ENCODE measurements around the gene ANKRD50.

DNA sequence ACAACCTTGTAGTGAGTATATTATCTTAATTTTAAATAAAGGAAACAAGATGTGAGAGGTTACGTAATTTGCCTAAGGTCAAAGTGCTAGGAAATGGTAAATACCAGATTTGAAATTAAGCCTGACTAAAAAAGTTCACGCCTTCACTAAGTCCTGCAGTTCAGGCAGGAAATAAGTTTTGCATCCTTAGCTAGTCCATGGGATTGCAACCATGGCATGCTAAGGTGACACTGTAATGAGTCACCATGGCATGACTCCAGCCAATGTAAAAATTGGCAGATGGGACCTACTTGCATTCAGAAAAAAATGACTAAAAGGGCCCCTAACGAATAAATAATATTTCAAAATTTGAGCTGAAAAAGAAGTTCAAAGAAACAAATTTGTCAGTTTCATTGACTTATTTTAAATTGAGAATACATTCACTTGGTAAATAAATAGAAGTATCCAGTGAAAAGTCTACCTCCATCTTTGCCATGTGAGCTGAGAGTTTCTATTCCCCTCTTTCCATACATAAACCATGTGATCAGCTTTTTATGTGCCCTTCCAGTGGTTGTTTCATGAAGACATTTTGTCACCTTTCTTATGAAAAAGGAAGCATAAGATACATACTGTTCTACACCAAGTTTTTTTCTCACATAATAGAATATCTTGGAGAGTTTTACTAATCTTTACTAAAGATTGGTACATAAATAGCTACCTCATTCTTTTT is 72.4 kb downstream of the ANKRD50 start:
- TF ChIP-seq CTCF (IDR thresholded peaks at IDR 0.05; ENCODE audit: low read depth, low read length, poor library complexity, severe bottlenecking) (no peak), EZH2phosphoT487 (IDR thresholded peaks at IDR 0.05; ENCODE audit: borderline replicate concordance, low read length) (no peak)
